Measurements from ENCODE around the gene CEP41. TPM values are rescaled to one million over a fixed set of nuclear protein-coding genes. Genes with fewer than 3 reads are reported as not detected.

The CEP41 gene
- total and polyA plus RNA-seq, 2 donors (not counting 3 experiments of a cell fraction or from before 2014, with no cell fraction given): 19.5 to 26.8 TPM

GRCh38 chr7:130345136-130345535 is 95.7 kb downstream of the CEP41 start:
- no peaks in the 10 kb centered on the region for H3K79me2 ChIP-seq (ENCODE audit: control insufficient read depth, insufficient read depth, low read length)
- BruUV-seq (replicated peaks): no TSS peak
- H3K9me3 ChIP-seq (replicated peaks; ENCODE audit: control insufficient read depth, insufficient read depth, low read length): no peaks in the 10 kb centered on the region
- no peak overlapping the region for H3K4me3 ChIP-seq (replicated peaks in 1 of 3; ENCODE audit: insufficient read depth in 1 of 3, low read depth in 1 of 3, low read length in 3 of 3)
- dilution Hi-C loops (cut with MboI; ENCODE audit: extremely low pct_ligation_motif_present, low sequenced_read_pairs): no loop called here
- no peaks in the 10 kb centered on the region for H4K20me1 ChIP-seq (replicated peaks; ENCODE audit: control insufficient read depth, extremely low read depth, insufficient read depth, low read length)
- H3K27ac ChIP-seq (ENCODE audit: insufficient read depth, low read depth, low read length): no peak overlapping the region
- no peaks in the 10 kb centered on the region for H3K4me1 ChIP-seq (ENCODE audit: control insufficient read depth, extremely low read depth, insufficient read depth, low read length)
- CTCF ChIA-PET: interaction anchor here (1.6 kb wide), 1 partner anchor 15 kb away, joined by 4 read pairs; no protein-coding TSS in a partner anchor
- H3K9ac ChIP-seq (replicated peaks; ENCODE audit: extremely low read depth, insufficient read depth, low read length): no peak overlapping the region
- no peaks in the 10 kb centered on the region for H3K36me3 ChIP-seq (ENCODE audit: control insufficient read depth in 2 of 2, extremely low read depth in 1 of 2, insufficient read depth in 2 of 2, low read length in 2 of 2)
- H3K9me1 ChIP-seq (replicated peaks; ENCODE audit: control insufficient read depth, extremely low read depth, insufficient read depth, low read length): no peaks in the 10 kb centered on the region
- DNase-seq (ENCODE audit: low read depth, low spot score) (no peak), FAIRE-seq (no peak)
- TF ChIP-seq FOS (IDR thresholded peaks at IDR 0.05; ENCODE audit: borderline replicate concordance, insufficient read depth, low read length): no peak
- no peak for TF ChIP-seq JUN (IDR thresholded peaks at IDR 0.05; ENCODE audit: borderline replicate concordance, insufficient read depth, insufficient read length, low read depth)
- TF ChIP-seq POLR2AphosphoS5 (IDR thresholded peaks at IDR 0.05; ENCODE audit: insufficient read depth, low read depth, low read length): no peak
- TF ChIP-seq MYC (IDR thresholded peaks at IDR 0.05; ENCODE audit: low read depth, low read length): no peak
- TF ChIP-seq GATA2 (IDR thresholded peaks at IDR 0.05; ENCODE audit: insufficient read depth, insufficient read length, low read depth, low read length): no peak
- no peak for TF ChIP-seq POLR2A (IDR thresholded peaks at IDR 0.05; ENCODE audit: low read depth, low read length)
- TF ChIP-seq, protein P1, sequence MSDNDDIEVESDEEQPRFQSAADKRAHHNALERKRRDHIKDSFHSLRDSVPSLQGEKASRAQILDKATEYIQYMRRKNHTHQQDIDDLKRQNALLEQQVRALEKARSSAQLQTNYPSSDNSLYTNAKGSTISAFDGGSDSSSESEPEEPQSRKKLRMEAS (IDR thresholded peaks at IDR 0.05; ENCODE audit: insufficient read depth, insufficient read length): no peak
- no peak for TF ChIP-seq CTCF (IDR thresholded peaks at IDR 0.05; ENCODE audit: extremely low read depth in 1 of 2, insufficient read depth in 1 of 2, low read depth in 1 of 2, low read length in 2 of 2)
- TF ChIP-seq EZH2 (IDR thresholded peaks at IDR 0.05; ENCODE audit: borderline replicate concordance, low read depth, low read length, severe bottlenecking): no peak
- no peak overlapping the region for H2AFZ ChIP-seq (ENCODE audit: low read depth, low read length)
- POLR2A ChIA-PET: no interaction called here
- H3K4me2 ChIP-seq (ENCODE audit: insufficient read depth, low read length): no peak overlapping the region
- intact Hi-C loops (cut with micrococcal nuclease): no loop called here
- peaks cover 0 to 5% of the 10 kb centered on the region in 2 experiments for H3K27me3 ChIP-seq (ENCODE audit: control insufficient read depth in 2 of 2, insufficient read depth in 2 of 2, low read length in 2 of 2)

All from endothelial cell of umbilical vein (primary cell).